Measurements from ENCODE around the gene MOCS3. TPM values are rescaled to one million over a fixed set of nuclear protein-coding genes. Genes with fewer than 3 reads are reported as not detected.

Gene MOCS3
- total RNA-seq, 1 donor from 2014 or later, result 5.5 TPM

- TF ChIP-seq CTCF (IDR thresholded peaks at IDR 0.05), result no peak
- no peaks in the 10 kb centered on the region for H3K27me3 Mint-ChIP-seq (ENCODE audit: unreplicated experiment)
- no peak for DNase-seq (ENCODE audit: extremely low spot score, unreplicated experiment)
- no peaks in the 10 kb centered on the region for H3K9me3 Mint-ChIP-seq (ENCODE audit: unreplicated experiment)
- peaks cover 72% of the 10 kb centered on the region for H3K4me1 Mint-ChIP-seq (ENCODE audit: unreplicated experiment)
- no peak overlapping the region for H3K4me3 Mint-ChIP-seq (ENCODE audit: unreplicated experiment)
- H3K36me3 Mint-ChIP-seq (ENCODE audit: unreplicated experiment), result peaks cover 14% of the 10 kb centered on the region
- H3K27ac Mint-ChIP-seq (ENCODE audit: unreplicated experiment), result peak overlapping the region; percentile 76
These were observed 37.6 kb upstream of the MOCS3 start for GRCh38 chr20:50920997-50921396.

- Mint-ChIP-seq H3K4me1 (ENCODE audit: unreplicated experiment) (peaks cover 67% of the 10 kb centered on the region), H3K27ac (ENCODE audit: unreplicated experiment) (peak overlapping the region; percentile 70), H3K36me3 (ENCODE audit: unreplicated experiment) (peaks cover 14% of the 10 kb centered on the region), H3K9me3 (ENCODE audit: unreplicated experiment) (no peaks in the 10 kb centered on the region), H3K4me3 (ENCODE audit: unreplicated experiment) (no peak overlapping the region), H3K27me3 (ENCODE audit: unreplicated experiment) (no peaks in the 10 kb centered on the region)
- DNase-seq (ENCODE audit: extremely low spot score, unreplicated experiment), result no peak
- TF ChIP-seq CTCF (IDR thresholded peaks at IDR 0.05), result no peak
These were observed 36.7 kb upstream of the MOCS3 start for GRCh38 chr20:50921803-50922501.

GRCh38 chr20:50924261-50924920, 34.2 kb upstream of the MOCS3 start:
- no peak overlapping the region for H3K4me3 Mint-ChIP-seq (ENCODE audit: unreplicated experiment)
- peak overlapping the region; percentile 16 for H3K27ac Mint-ChIP-seq (ENCODE audit: unreplicated experiment)
- no peak for TF ChIP-seq CTCF (IDR thresholded peaks at IDR 0.05)
- no peak for DNase-seq (ENCODE audit: extremely low spot score, unreplicated experiment)
- H3K27me3 Mint-ChIP-seq (ENCODE audit: unreplicated experiment), result no peaks in the 10 kb centered on the region
- no peaks in the 10 kb centered on the region for H3K9me3 Mint-ChIP-seq (ENCODE audit: unreplicated experiment)
- peaks cover 73% of the 10 kb centered on the region for H3K4me1 Mint-ChIP-seq (ENCODE audit: unreplicated experiment)
- peaks cover 24% of the 10 kb centered on the region for H3K36me3 Mint-ChIP-seq (ENCODE audit: unreplicated experiment)

- H3K9me3 Mint-ChIP-seq (ENCODE audit: unreplicated experiment), result no peaks in the 10 kb centered on the region
- no peak for DNase-seq (ENCODE audit: extremely low spot score, unreplicated experiment)
- no peak overlapping the region for H3K4me3 Mint-ChIP-seq (ENCODE audit: unreplicated experiment)
- H3K4me1 Mint-ChIP-seq (ENCODE audit: unreplicated experiment), result peaks cover 63% of the 10 kb centered on the region
- H3K36me3 Mint-ChIP-seq (ENCODE audit: unreplicated experiment), result peaks cover 20% of the 10 kb centered on the region
- H3K27ac Mint-ChIP-seq (ENCODE audit: unreplicated experiment), result no peak overlapping the region
- no peak for TF ChIP-seq CTCF (IDR thresholded peaks at IDR 0.05)
- H3K27me3 Mint-ChIP-seq (ENCODE audit: unreplicated experiment), result no peaks in the 10 kb centered on the region
These were observed 32.1 kb upstream of the MOCS3 start for GRCh38 chr20:50926530-50926929.

- Mint-ChIP-seq H3K36me3 (ENCODE audit: unreplicated experiment) (peaks cover 20% of the 10 kb centered on the region), H3K4me3 (ENCODE audit: unreplicated experiment) (peak overlapping the region; percentile 77), H3K27ac (ENCODE audit: unreplicated experiment) (peak overlapping the region; percentile 19), H3K9me3 (ENCODE audit: unreplicated experiment) (no peaks in the 10 kb centered on the region), H3K27me3 (ENCODE audit: unreplicated experiment) (no peaks in the 10 kb centered on the region), H3K4me1 (ENCODE audit: unreplicated experiment) (peaks cover 54% of the 10 kb centered on the region)
- no peak for DNase-seq (ENCODE audit: extremely low spot score, unreplicated experiment)
- TF ChIP-seq CTCF (IDR thresholded peaks at IDR 0.05), result no peak
These were observed 30.1 kb upstream of the MOCS3 start for GRCh38 chr20:50928469-50928868.
